ENCODE measurements around the gene DHRS3.

Gene DHRS3

DNA sequence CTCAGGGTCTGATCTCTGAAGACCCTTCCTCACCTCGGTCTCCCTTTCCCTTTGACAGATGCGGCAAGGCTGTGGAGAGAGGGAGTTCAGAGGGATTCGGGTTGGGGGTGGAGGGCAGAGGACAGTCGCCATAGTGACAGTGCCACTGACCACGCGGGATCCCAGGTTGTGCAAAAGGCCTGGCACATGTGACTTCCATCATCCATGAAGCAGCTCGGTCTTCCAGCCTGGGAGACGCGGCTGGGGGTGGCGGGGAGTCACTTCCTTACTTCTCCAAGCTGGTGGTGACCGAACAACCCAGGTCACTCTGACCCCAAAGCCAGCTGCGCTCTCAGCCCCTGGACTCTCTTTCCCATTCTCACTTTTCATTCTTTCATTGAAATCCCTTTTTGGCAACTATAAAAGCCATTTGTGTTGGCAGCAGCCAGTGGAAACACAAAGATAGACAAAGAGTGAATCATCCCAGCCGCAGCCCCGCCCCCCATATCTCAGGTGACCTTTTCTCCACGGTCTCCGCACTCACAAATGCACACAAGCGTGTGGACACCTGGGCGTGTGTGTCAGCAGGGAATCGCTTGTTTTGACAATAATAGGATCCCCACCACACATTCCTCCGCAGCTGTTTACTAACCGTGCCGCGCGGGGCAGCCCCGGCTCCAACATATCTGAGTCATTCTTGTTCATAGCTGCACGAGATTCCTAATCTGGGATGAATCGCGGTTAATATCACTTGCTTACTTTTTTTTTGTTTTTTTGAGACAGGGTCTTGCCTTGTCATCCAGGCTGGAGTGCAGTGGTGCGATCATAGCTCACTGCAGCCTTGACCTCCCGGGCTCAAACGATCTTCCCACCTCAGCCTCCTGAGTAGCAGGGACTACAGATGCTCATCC, 68.3 kb downstream of the DHRS3 start:
- Histone ChIP-seq H3K4me3 (ENCODE audit: low read depth, low read length) (no peak overlapping the region), H3K9me3 (ENCODE audit: control insufficient read depth, insufficient read depth, low read depth, low read length) (no peaks in the 10 kb centered on the region), H3K9ac (ENCODE audit: low read length) (no peak overlapping the region), H3K27me3 (ENCODE audit: control insufficient read depth, insufficient read depth, low read length) (no peaks in the 10 kb centered on the region), H3K36me3 (ENCODE audit: control insufficient read depth, insufficient read depth, low read length) (no peaks in the 10 kb centered on the region), H3K4me1 (ENCODE audit: control insufficient read depth, insufficient read depth, low read length) (peaks cover 14% of the 10 kb centered on the region; the same call in 1 of the 2 replicates), H3K27ac (ENCODE audit: low read depth, low read length) (no peak overlapping the region)

GRCh38 chr1:12548973-12549459, 69.0 kb downstream of the DHRS3 start:
- Histone ChIP-seq H3K4me3 (ENCODE audit: low read depth, low read length) (no peak overlapping the region), H3K36me3 (ENCODE audit: control insufficient read depth, insufficient read depth, low read length) (no peaks in the 10 kb centered on the region), H3K4me1 (ENCODE audit: control insufficient read depth, insufficient read depth, low read length) (peaks cover 14% of the 10 kb centered on the region; the same call in 1 of the 2 replicates), H3K9me3 (ENCODE audit: control insufficient read depth, insufficient read depth, low read depth, low read length) (no peaks in the 10 kb centered on the region), H3K27ac (ENCODE audit: low read depth, low read length) (no peak overlapping the region), H3K27me3 (ENCODE audit: control insufficient read depth, insufficient read depth, low read length) (no peaks in the 10 kb centered on the region), H3K9ac (ENCODE audit: low read length) (no peak overlapping the region)

GRCh38 chr1:12548279-12548972, 69.6 kb downstream of the DHRS3 start:
- Histone ChIP-seq H3K4me3 (ENCODE audit: low read depth, low read length) (no peak overlapping the region), H3K27me3 (ENCODE audit: control insufficient read depth, insufficient read depth, low read length) (no peaks in the 10 kb centered on the region), H3K4me1 (ENCODE audit: control insufficient read depth, insufficient read depth, low read length) (peaks cover 14% of the 10 kb centered on the region; the same call in 1 of the 2 replicates), H3K9ac (ENCODE audit: low read length) (no peak overlapping the region), H3K36me3 (ENCODE audit: control insufficient read depth, insufficient read depth, low read length) (no peaks in the 10 kb centered on the region), H3K9me3 (ENCODE audit: control insufficient read depth, insufficient read depth, low read depth, low read length) (no peaks in the 10 kb centered on the region), H3K27ac (ENCODE audit: low read depth, low read length) (no peak overlapping the region)

DNA sequence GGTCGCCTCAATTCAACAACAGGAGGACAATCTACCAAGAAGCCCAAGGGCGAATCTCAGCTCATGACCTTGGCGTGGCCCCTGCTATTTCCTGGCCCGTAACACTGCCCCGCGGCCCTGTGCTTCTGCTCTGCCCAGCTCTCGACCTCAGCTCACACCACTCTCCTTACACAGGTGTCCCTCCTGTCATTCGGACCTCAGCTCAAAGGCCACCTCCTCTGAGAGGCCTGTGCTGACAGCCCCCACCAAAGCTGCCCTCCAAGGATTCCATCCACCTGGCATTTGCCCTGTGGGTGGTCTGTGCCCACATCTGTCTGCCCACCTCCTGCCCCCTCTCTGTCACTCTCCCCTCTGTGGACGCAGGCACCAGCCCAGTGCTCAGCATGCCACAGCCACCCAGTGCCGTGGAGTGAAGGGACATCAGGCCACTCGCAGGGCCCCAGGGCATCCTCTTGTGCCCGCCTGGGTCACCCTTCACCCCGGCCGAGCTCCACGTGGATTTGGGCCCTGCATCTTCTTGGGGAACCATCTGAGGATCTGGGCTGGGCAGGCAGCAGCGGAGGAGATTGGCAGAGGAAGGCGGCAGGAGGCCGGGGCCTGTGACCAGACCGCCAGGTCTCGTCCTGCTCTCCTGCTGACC, 70.3 kb downstream of the DHRS3 start:
- Histone ChIP-seq H3K9ac (ENCODE audit: low read length) (no peak overlapping the region), H3K27ac (ENCODE audit: low read depth, low read length) (no peak overlapping the region), H3K27me3 (ENCODE audit: control insufficient read depth, insufficient read depth, low read length) (no peaks in the 10 kb centered on the region), H3K36me3 (ENCODE audit: control insufficient read depth, insufficient read depth, low read length) (no peaks in the 10 kb centered on the region), H3K4me1 (ENCODE audit: control insufficient read depth, insufficient read depth, low read length) (peaks cover 11% of the 10 kb centered on the region; the same call in 1 of the 2 replicates), H3K9me3 (ENCODE audit: control insufficient read depth, insufficient read depth, low read depth, low read length) (no peaks in the 10 kb centered on the region), H3K4me3 (ENCODE audit: low read depth, low read length) (no peak overlapping the region)

- Histone ChIP-seq H3K4me1 (ENCODE audit: control insufficient read depth, insufficient read depth, low read length) (peaks cover 12% of the 10 kb centered on the region; the same call in 1 of the 2 replicates), H3K4me3 (ENCODE audit: low read depth, low read length) (no peak overlapping the region), H3K27ac (ENCODE audit: low read depth, low read length) (no peak overlapping the region), H3K36me3 (ENCODE audit: control insufficient read depth, insufficient read depth, low read length) (no peaks in the 10 kb centered on the region), H3K27me3 (ENCODE audit: control insufficient read depth, insufficient read depth, low read length) (no peaks in the 10 kb centered on the region), H3K9me3 (ENCODE audit: control insufficient read depth, insufficient read depth, low read depth, low read length) (no peaks in the 10 kb centered on the region), H3K9ac (ENCODE audit: low read length) (no peak overlapping the region)
Observed at GRCh38 chr1:12546771-12547585, 71.0 kb downstream of the DHRS3 start.

GRCh38 chr1:12544992-12545391, 73.0 kb downstream of the DHRS3 start:
- H3K4me3 ChIP-seq (ENCODE audit: low read depth, low read length) = no peak overlapping the region
- H3K27ac ChIP-seq (ENCODE audit: low read depth, low read length) = no peak overlapping the region

GRCh38 chr1:12544357-12544756, 73.7 kb downstream of the DHRS3 start:
- no peaks in the 10 kb centered on the region for H3K36me3 ChIP-seq (ENCODE audit: control insufficient read depth, insufficient read depth, low read length)
- no peak overlapping the region for H3K9ac ChIP-seq (ENCODE audit: low read length)
- no peak overlapping the region for H3K27ac ChIP-seq (ENCODE audit: low read depth, low read length)
- H3K27me3 ChIP-seq (ENCODE audit: control insufficient read depth, insufficient read depth, low read length) = no peaks in the 10 kb centered on the region
- peaks cover 25% of the 10 kb centered on the region for H3K4me1 ChIP-seq (ENCODE audit: control insufficient read depth, insufficient read depth, low read length)
- no peaks in the 10 kb centered on the region for H3K9me3 ChIP-seq (ENCODE audit: control insufficient read depth, insufficient read depth, low read depth, low read length)
- no peak overlapping the region for H3K4me3 ChIP-seq (ENCODE audit: low read depth, low read length)

More at GRCh38 chr1:12544992-12545391, 73.0 kb downstream of the DHRS3 start:
- peaks cover 31% of the 10 kb centered on the region for H3K4me1 ChIP-seq (ENCODE audit: control insufficient read depth, insufficient read depth, low read length)
- H3K9me3 ChIP-seq (ENCODE audit: control insufficient read depth, insufficient read depth, low read depth, low read length) = no peaks in the 10 kb centered on the region
- no peak overlapping the region for H3K9ac ChIP-seq (ENCODE audit: low read length)
- H3K36me3 ChIP-seq (ENCODE audit: control insufficient read depth, insufficient read depth, low read length) = no peaks in the 10 kb centered on the region
- no peaks in the 10 kb centered on the region for H3K27me3 ChIP-seq (ENCODE audit: control insufficient read depth, insufficient read depth, low read length)

- no peak overlapping the region for H3K27ac ChIP-seq (ENCODE audit: low read depth, low read length)
- no peaks in the 10 kb centered on the region for H3K36me3 ChIP-seq (ENCODE audit: control insufficient read depth, insufficient read depth, low read length)
- no peaks in the 10 kb centered on the region for H3K9me3 ChIP-seq (ENCODE audit: control insufficient read depth, insufficient read depth, low read depth, low read length)
- no peaks in the 10 kb centered on the region for H3K27me3 ChIP-seq (ENCODE audit: control insufficient read depth, insufficient read depth, low read length)
- no peak overlapping the region for H3K9ac ChIP-seq (ENCODE audit: low read length)
- peaks cover 24% of the 10 kb centered on the region for H3K4me1 ChIP-seq (ENCODE audit: control insufficient read depth, insufficient read depth, low read length)
- H3K4me3 ChIP-seq (ENCODE audit: low read depth, low read length) = no peak overlapping the region
Observed at GRCh38 chr1:12543740-12544154, 74.3 kb downstream of the DHRS3 start.

GRCh38 chr1:12542616-12543592, 75.1 kb downstream of the DHRS3 start:
- Histone ChIP-seq H3K27ac (ENCODE audit: low read depth, low read length) (no peak overlapping the region), H3K9ac (ENCODE audit: low read length) (no peak overlapping the region), H3K36me3 (ENCODE audit: control insufficient read depth, insufficient read depth, low read length) (no peaks in the 10 kb centered on the region), H3K4me3 (ENCODE audit: low read depth, low read length) (no peak overlapping the region), H3K4me1 (ENCODE audit: control insufficient read depth, insufficient read depth, low read length) (peaks cover 24% of the 10 kb centered on the region), H3K27me3 (ENCODE audit: control insufficient read depth, insufficient read depth, low read length) (no peaks in the 10 kb centered on the region), H3K9me3 (ENCODE audit: control insufficient read depth, insufficient read depth, low read depth, low read length) (no peaks in the 10 kb centered on the region)

Measured in HUES6 (cell line).